Gastrocnemius medialis (tissue), 4 donors: Measurements from ENCODE around the gene ASCL5. TPM values are rescaled to one million over a fixed set of nuclear protein-coding genes. Genes with fewer than 3 reads are reported as not detected.
A peak's percentile ranks its signal among the peaks of the same experiment; 100 is the strongest.

ENCODE experiments used
- ATAC-seq, 2 donors: fragments of 150-250 bp; one replicate each; pipeline ENCODE4 v1.9.1; 2016
- DNase-seq, 2 donors: peaks; one replicate each; pipeline ENCODE4 v3.0.0-alpha.2; 2019
- H3K27ac ChIP-seq, 4 donors: fragments of 200-600 bp; sonication (generic); 1 replicate in 1 of 4; 2 replicates in 3 of 4; pipeline ENCODE4 v1.5.1; 2016 to 2018; ENCODE audit warnings: mild to moderate bottlenecking in 2 of 4, moderate library complexity in 1 of 4
- H3K27me3 ChIP-seq, 3 donors: fragments of 200-600 bp; sonication (generic) in 2 of 3; 1 replicate in 1 of 3; 2 replicates in 2 of 3; pipeline versions ENCODE4 v1.5.1 to v1.6.0; 2016 to 2019; ENCODE audit warnings: mild to moderate bottlenecking in 1 of 3, moderate library complexity in 1 of 3
- H3K36me3 ChIP-seq, 2 donors: fragments of 200-600 bp; sonication (generic) in 1 of 2; one replicate each; pipeline ENCODE4 v1.5.1; 2017 to 2018
- H3K4me1 ChIP-seq, 2 donors: fragments of 200-600 bp; sonication (generic) in 1 of 2; one replicate each; pipeline ENCODE4 v1.5.1; 2016 to 2017; ENCODE audit warnings: mild to moderate bottlenecking in 2 of 2
- H3K4me3 ChIP-seq, 4 donors: fragments of 200-600 bp; sonication (generic) in 3 of 4; 1 replicate in 1 of 4; 2 replicates in 3 of 4; pipeline ENCODE4 v1.5.1; 2016 to 2019; ENCODE audit warnings: mild to moderate bottlenecking in 2 of 4
- H3K9me3 ChIP-seq, 3 donors: fragments of 200-600 bp; sonication (generic) in 2 of 3; 1 replicate in 1 of 3; 2 replicates in 2 of 3; pipeline ENCODE4 v1.5.1; 2016 to 2019
- POLR2A ChIP-seq, 2 donors: fragments of 450-650 bp; IDR thresholded peaks; one replicate each; pipeline ENCODE4 v1.6.1; 2017; ENCODE audit warnings: antibody characterized with exemption in 2 of 2, mild to moderate bottlenecking in 2 of 2, moderate library complexity in 2 of 2
- in situ Hi-C, 4 donors: fragments of 200-750 bp; cut with MboI; loops; one replicate each; pipeline versions ENCODE4 v1.15.0 to v1.8.0; 2017; ENCODE audit warnings: low sequenced_read_pairs in 4 of 4
- intact Hi-C: fragments of 100-400 bp; cut with DNase I; formaldehyde crosslinking; loops from one replicate; pipeline ENCODE4 v1.15.1; 2023; ENCODE audit warnings: low total_unique reads
- total RNA-seq, 4 donors: library from RNA; depleted of rRNA; stranded (reverse); fragments of >200 nt; gene quantifications; one replicate each; pipeline versions ENCODE4 v1.1.0 to v1.2.3, GENCODE V29; 2016
- TF ChIP-seq, protein P1 (sequence below), 5 experiments: fragments of 450-650 bp in 3 of 5; fragments of 200-600 bp in 2 of 5; sonication (generic) in 2 of 5; IDR thresholded peaks in 4 of 5; conservative IDR thresholded peaks in 1 of 5; 1 replicate in 4 of 5; 2 replicates in 1 of 5; pipeline ENCODE4 v1.5.1; 2016 to 2019; ENCODE audit warnings: antibody characterized with exemption in 5 of 5, mild to moderate bottlenecking in 3 of 5, moderate library complexity in 3 of 5

ASCL5 gene
- total RNA-seq, 4 donors from 2014 or later, result not detected

DNA sequence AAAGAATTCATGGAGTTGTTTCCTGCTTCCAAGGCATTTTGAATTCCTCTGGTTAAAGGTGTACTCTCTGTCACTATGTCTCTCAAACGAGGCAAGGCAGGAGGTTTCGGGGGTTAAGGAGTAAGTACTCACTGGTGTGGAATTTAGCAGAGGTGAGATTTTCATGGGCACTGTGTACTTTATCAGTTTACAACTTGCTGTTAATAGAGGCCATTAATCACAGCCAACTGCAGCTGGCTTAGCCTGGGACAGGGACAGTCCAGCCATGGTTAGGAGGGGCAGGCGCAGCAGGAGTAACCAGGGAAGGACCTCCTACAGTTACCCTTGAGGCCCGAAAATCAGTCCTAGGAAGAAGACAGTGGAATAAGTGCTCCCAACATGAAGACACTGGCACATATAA lies 45.3 kb upstream of the ASCL5 start:
- H3K27ac ChIP-seq, result peak overlapping the region; percentile 95 to 98 (median 96)

GRCh38 chr1:201171063-201172036 lies 44.4 kb upstream of the ASCL5 start:
- DNase-seq, result peak in 1 of 2 donors; percentile 72
- intact Hi-C loops, result loop anchor here (2.0 to 5.0 kb wide), 4 partner anchors 59 to 291 kb away; partner anchors contain the start of genes CACNA1S and TNNI1
- no peaks in the 10 kb centered on the region for H3K27me3 ChIP-seq
- H3K4me3 ChIP-seq, result peak overlapping the region; percentile 63 to 76 (median 70)
- H3K4me1 ChIP-seq, result peaks cover 31 to 36% of the 10 kb centered on the region in 2 donors
- TF ChIP-seq, protein P1, sequence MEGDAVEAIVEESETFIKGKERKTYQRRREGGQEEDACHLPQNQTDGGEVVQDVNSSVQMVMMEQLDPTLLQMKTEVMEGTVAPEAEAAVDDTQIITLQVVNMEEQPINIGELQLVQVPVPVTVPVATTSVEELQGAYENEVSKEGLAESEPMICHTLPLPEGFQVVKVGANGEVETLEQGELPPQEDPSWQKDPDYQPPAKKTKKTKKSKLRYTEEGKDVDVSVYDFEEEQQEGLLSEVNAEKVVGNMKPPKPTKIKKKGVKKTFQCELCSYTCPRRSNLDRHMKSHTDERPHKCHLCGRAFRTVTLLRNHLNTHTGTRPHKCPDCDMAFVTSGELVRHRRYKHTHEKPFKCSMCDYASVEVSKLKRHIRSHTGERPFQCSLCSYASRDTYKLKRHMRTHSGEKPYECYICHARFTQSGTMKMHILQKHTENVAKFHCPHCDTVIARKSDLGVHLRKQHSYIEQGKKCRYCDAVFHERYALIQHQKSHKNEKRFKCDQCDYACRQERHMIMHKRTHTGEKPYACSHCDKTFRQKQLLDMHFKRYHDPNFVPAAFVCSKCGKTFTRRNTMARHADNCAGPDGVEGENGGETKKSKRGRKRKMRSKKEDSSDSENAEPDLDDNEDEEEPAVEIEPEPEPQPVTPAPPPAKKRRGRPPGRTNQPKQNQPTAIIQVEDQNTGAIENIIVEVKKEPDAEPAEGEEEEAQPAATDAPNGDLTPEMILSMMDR (IDR thresholded peaks at IDR 0.05 in 4 of 5, conservative IDR thresholded peaks at IDR 0.05 in 1 of 5), result peak in 4 of 5 experiments; percentile 30 to 45 (median 36)
- TF ChIP-seq POLR2A (IDR thresholded peaks at IDR 0.05), result peak in 1 of 2 donors; percentile 75
- peak; percentile 13 to 21 for ATAC-seq
- peak overlapping the region; percentile 95 to 98 (median 96) for H3K27ac ChIP-seq
- no peaks in the 10 kb centered on the region for H3K36me3 ChIP-seq
- in situ Hi-C loops, result no loop called here
- H3K9me3 ChIP-seq, result no peaks in the 10 kb centered on the region

More for the DNA sequence above, 45.3 kb upstream of the ASCL5 start:
- DNase-seq (peak; percentile 86 to 91), ATAC-seq (peak; percentile 51 to 67)
- in situ Hi-C loops, result no loop called here
- no peak overlapping the region for H3K4me3 ChIP-seq
- H3K27me3 ChIP-seq, result no peaks in the 10 kb centered on the region
- TF ChIP-seq, protein P1 (IDR thresholded peaks at IDR 0.05 in 4 of 5, conservative IDR thresholded peaks at IDR 0.05 in 1 of 5), result no peak
- peak in 1 of 2 donors; percentile 47 for TF ChIP-seq POLR2A (IDR thresholded peaks at IDR 0.05)
- intact Hi-C loops, result loop anchor here (5.0 kb wide), 3 partner anchors 60 to 290 kb away; partner anchors contain the start of genes CACNA1S and TNNI1
- peaks cover 40 to 44% of the 10 kb centered on the region in 2 donors for H3K4me1 ChIP-seq
- H3K36me3 ChIP-seq, result no peaks in the 10 kb centered on the region
- no peaks in the 10 kb centered on the region for H3K9me3 ChIP-seq

- H3K9me3 ChIP-seq, result no peaks in the 10 kb centered on the region
- TF ChIP-seq POLR2A (IDR thresholded peaks at IDR 0.05), result peak; percentile 87 to 92
- TF ChIP-seq, protein P1 (IDR thresholded peaks at IDR 0.05 in 4 of 5, conservative IDR thresholded peaks at IDR 0.05 in 1 of 5), result no peak
- peaks cover 27 to 34% of the 10 kb centered on the region in 2 donors for H3K4me1 ChIP-seq
- H3K27me3 ChIP-seq, result no peaks in the 10 kb centered on the region
- H3K4me3 ChIP-seq, result peak overlapping the region; percentile 63 to 76 (median 70)
- peak; percentile 70 to 76 for ATAC-seq
- no peaks in the 10 kb centered on the region for H3K36me3 ChIP-seq
- peak; percentile 99 for DNase-seq
- intact Hi-C loops (loop anchor here (1.0 to 5.0 kb wide), 6 partner anchors 15 to 292 kb away; partner anchors contain the start of genes CACNA1S, TMEM9 and TNNI1), in situ Hi-C loops (no loop called here)
- H3K27ac ChIP-seq, result peak overlapping the region; percentile 95 to 98 (median 96)
Observed at GRCh38 chr1:201170533-201171062, 43.6 kb upstream of the ASCL5 start.

DNA sequence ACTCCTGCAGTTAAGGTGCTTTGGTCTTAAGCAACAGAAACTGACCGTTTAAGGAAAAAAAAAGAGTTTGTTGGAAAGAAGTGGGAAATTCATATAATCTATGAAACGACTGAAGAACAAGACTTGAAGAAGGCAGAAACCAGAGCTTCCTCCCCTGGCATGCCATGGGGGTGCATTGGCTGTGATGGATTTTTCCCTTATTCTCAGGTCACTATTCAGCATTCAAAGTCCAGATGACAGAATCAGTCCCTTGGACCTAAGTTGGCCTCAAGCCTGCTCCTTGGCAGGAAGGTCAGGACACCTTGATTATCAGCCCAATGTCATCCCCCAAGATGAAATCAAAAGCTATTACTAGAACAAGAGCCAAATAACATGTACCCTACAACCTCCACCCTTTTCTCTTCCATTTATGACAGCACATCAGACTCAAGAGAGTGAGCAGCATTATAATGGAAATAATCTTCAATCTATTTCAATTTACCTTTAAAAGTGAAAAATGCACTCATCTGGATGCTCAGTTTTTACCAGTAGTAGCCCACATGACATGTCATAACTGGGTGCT lies 43.1 kb upstream of the ASCL5 start:
- peak overlapping the region; percentile 95 to 98 (median 96) for H3K27ac ChIP-seq
- H3K36me3 ChIP-seq, result no peaks in the 10 kb centered on the region
- intact Hi-C loops, result loop anchor here (1.0 to 5.0 kb wide), 6 partner anchors 15 to 292 kb away; partner anchors contain the start of genes CACNA1S, TMEM9 and TNNI1

More for the DNA sequence above, 43.1 kb upstream of the ASCL5 start:
- Histone ChIP-seq H3K27me3 (no peaks in the 10 kb centered on the region), H3K9me3 (no peaks in the 10 kb centered on the region), H3K4me1 (peaks cover 27 to 34% of the 10 kb centered on the region in 2 donors), H3K4me3 (peak overlapping the region in 2 of 4 donors; percentile 13 to 63)
- DNase-seq (no peak), ATAC-seq (no peak)
- in situ Hi-C loops, result no loop called here
- no peak for TF ChIP-seq POLR2A (IDR thresholded peaks at IDR 0.05)
- TF ChIP-seq, protein P1 (IDR thresholded peaks at IDR 0.05 in 4 of 5, conservative IDR thresholded peaks at IDR 0.05 in 1 of 5), result no peak
